Neutrophil (primary cell): ENCODE data around the gene CHMP4A.

Source experiments
- H3K27ac ChIP-seq: fragments of 200-600 bp; sonication (generic); 2 replicates; pipeline ENCODE4 v1.5.1; 2016; ENCODE audit warnings: mild to moderate bottlenecking, moderate library complexity
- H3K27me3 ChIP-seq: fragments of 200-600 bp; sonication (generic); 2 replicates; pipeline ENCODE4 v1.6.0; 2016; ENCODE audit warnings: mild to moderate bottlenecking
- H3K36me3 ChIP-seq: fragments of 200-600 bp; sonication (generic); 2 replicates; pipeline ENCODE4 v1.5.1; 2017
- H3K4me1 ChIP-seq, 2 experiments: fragments of 200-600 bp in 1 of 2; sonication (generic) in 1 of 2; 1 replicate in 1 of 2; 2 replicates in 1 of 2; pipeline versions ENCODE4 v1.5.1 to v1.6.1; 2013 to 2016; ENCODE audit warnings: low read depth in 1 of 2, low read length in 1 of 2, mild to moderate bottlenecking in 1 of 2, moderate library complexity in 1 of 2; ENCODE audit not compliant: control insufficient read depth in 1 of 2, insufficient read depth in 1 of 2
- H3K4me3 ChIP-seq, 2 experiments: fragments of 200-600 bp in 1 of 2; sonication (generic) in 1 of 2; 1 replicate in 1 of 2; 2 replicates in 1 of 2; pipeline ENCODE4 v1.5.1; 2013 to 2016; ENCODE audit warnings: low read depth in 1 of 2, low read length in 1 of 2, mild to moderate bottlenecking in 1 of 2, moderate library complexity in 1 of 2
- H3K9me3 ChIP-seq: fragments of 200-600 bp; sonication (generic); 2 replicates; pipeline ENCODE4 v1.5.1; 2016
- TF ChIP-seq, protein P1 (sequence below): fragments of 200-600 bp; sonication (generic); IDR thresholded peaks from 2 replicates; pipeline ENCODE4 v1.5.1; 2016; ENCODE audit warnings: antibody characterized with exemption

Gene CHMP4A

DNA sequence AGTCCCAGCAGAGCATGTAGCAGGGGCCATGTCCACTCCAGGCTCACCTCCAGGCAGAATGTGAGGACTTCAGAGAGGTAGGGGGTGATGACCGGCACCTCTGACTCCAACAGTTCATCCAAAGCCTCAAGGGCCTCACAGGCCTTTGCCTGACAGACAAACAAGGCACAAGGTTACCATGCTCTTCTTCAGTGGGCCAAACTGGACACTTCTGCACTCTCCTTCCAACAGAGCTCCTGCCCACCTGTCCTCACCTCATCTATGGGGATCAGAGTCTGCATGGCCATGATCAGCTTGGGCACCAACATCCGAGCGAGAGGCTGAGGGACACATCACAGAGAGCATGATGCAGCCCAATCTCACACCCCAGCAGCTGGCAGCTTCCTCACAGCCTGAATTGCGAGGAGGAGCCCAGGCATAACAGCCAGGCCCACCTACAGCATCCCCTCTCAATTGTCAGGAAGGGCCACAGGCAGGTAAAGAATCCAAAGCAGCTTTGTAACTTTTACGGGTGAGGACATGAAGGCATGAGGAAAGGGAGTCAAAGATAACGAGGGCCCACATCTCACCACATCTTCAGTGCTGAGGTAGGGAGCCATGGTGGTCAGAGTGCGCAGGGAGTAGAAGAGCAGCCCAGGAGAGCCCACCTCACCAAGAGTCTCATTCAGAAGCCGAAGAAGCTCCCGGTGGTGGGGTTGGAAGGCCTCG lies 26.3 kb downstream of the CHMP4A start:
- no peaks in the 10 kb centered on the region for H3K9me3 ChIP-seq
- TF ChIP-seq, protein P1, sequence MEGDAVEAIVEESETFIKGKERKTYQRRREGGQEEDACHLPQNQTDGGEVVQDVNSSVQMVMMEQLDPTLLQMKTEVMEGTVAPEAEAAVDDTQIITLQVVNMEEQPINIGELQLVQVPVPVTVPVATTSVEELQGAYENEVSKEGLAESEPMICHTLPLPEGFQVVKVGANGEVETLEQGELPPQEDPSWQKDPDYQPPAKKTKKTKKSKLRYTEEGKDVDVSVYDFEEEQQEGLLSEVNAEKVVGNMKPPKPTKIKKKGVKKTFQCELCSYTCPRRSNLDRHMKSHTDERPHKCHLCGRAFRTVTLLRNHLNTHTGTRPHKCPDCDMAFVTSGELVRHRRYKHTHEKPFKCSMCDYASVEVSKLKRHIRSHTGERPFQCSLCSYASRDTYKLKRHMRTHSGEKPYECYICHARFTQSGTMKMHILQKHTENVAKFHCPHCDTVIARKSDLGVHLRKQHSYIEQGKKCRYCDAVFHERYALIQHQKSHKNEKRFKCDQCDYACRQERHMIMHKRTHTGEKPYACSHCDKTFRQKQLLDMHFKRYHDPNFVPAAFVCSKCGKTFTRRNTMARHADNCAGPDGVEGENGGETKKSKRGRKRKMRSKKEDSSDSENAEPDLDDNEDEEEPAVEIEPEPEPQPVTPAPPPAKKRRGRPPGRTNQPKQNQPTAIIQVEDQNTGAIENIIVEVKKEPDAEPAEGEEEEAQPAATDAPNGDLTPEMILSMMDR: no peak
- H3K27me3 ChIP-seq: no peaks in the 10 kb centered on the region
- H3K36me3 ChIP-seq: peaks cover 50% of the 10 kb centered on the region
- peaks cover 15 to 16% of the 10 kb centered on the region in 2 experiments for H3K4me1 ChIP-seq
- no peak overlapping the region for H3K4me3 ChIP-seq
- H3K27ac ChIP-seq: no peak overlapping the region

DNA sequence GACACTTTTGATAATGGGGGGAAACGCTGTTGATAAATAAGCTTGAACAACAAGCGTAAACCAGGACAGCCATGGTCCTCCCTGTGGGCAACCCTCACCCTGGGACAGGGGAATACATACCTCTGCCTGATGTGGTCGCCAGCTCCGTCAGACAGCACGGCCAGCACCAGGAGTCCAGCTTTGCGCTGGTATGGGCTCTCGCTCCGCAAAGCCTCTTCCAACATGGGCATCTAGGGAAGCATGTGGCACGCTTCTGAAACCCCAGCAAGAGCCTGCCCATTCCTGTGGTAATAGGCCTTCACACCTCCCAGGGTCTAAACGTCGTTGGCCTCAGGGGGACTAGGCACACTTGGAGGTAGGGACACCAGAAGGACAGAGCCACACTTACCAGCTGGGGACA lies 27.5 kb downstream of the CHMP4A start:
- Histone ChIP-seq H3K36me3 (peaks cover 59% of the 10 kb centered on the region), H3K27ac (no peak overlapping the region), H3K9me3 (no peaks in the 10 kb centered on the region), H3K4me3 (no peak overlapping the region), H3K4me1 (peaks cover 15 to 16% of the 10 kb centered on the region in 2 experiments), H3K27me3 (no peaks in the 10 kb centered on the region)
- TF ChIP-seq, protein P1: no peak

DNA sequence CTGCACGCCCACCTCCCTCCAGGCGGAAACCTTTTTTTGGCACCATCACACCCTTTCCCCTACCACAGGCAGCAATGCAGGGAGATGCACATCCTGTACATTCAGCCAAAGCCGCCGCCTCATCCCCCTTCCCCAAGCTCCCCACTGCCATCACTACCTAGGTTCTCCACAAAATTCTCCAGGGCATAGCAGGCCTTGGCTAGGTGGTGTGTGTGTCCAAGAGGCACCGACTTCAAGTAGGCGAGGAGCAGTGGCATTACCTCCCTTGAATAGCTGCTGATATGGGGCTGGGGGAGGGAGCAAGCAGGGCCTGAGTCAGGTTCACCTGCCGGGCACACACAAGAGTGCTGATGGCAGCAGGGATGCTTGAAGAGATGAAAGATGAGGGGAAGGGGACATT lies 28.3 kb downstream of the CHMP4A start:
- Histone ChIP-seq H3K36me3 (peaks cover 62% of the 10 kb centered on the region), H3K27me3 (no peaks in the 10 kb centered on the region), H3K4me1 (peaks cover 15 to 16% of the 10 kb centered on the region in 2 experiments), H3K9me3 (no peaks in the 10 kb centered on the region), H3K27ac (no peak overlapping the region), H3K4me3 (no peak overlapping the region)
- TF ChIP-seq, protein P1: no peak

DNA sequence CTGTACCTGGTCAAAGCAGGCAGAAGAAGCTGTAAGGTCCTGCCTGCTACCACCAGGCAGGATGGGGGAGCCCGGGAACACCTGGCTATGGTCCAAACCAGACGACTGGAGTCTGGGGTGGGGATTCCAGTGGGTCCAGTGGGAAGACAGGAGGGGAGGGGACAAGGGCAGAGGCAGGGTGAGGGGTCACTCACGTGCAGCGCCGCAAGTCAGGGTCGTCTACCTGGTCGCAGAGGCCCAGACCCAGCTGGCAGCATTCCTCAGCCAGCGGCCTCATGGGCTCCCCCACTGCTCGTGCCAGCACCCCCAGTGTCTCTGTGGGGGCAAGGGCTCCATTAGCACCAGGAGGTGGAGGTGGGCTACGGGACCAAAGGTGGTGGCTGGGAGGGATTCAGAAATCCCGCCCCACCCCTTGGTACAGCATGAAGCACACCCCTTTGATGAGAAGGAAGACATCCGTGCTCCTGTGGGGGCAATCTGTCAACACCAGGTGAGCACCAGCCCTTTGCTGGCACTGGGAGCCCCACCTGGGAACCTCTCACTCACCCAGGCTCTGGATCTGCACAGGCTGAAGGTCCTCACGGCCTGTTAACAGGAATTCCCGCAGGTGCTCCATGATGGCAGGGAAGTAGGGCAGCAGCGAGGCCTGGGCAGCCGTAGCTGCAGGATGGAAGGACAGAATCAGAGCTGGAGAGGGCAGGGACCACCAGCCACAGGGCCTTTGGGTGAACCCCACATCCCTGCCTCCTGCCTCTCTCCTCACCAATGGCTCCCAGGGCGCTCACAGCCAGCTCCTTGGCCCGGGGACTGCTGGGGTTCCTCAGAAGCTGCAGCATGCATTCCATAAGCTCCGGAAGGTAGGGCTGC lies 29.0 kb downstream of the CHMP4A start:
- Histone ChIP-seq H3K9me3 (no peaks in the 10 kb centered on the region), H3K4me3 (no peak overlapping the region), H3K27me3 (no peaks in the 10 kb centered on the region), H3K27ac (no peak overlapping the region), H3K36me3 (peaks cover 68% of the 10 kb centered on the region), H3K4me1 (peaks cover 15% of the 10 kb centered on the region in 2 experiments)
- TF ChIP-seq, protein P1: no peak

DNA sequence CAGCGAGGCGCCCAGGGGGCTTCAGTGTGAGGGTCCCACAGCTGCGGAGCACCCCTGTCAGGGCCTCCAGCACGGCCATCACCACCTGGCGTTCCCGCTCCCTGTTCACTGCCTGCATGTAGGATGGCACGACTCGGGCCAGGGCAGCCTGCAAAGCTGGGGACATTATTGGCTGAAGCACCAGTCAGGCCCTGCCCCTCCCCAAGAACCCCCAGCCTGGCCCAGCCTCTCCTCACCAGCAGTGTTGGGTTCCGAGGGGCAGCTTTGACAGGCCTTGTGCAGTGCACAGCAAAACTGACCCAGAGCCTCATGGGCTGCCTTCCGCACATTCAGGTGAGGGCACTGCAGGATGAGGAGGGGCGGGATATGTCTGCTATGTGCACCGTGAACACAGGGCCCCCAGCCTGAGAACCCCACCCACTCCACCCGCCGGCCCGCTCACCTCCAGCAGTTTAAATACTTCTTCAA lies 30.2 kb downstream of the CHMP4A start:
- Histone ChIP-seq H3K4me3 (no peak overlapping the region), H3K36me3 (peaks cover 81% of the 10 kb centered on the region), H3K9me3 (no peaks in the 10 kb centered on the region), H3K4me1 (peaks cover 2 to 4% of the 10 kb centered on the region in 2 experiments), H3K27me3 (no peaks in the 10 kb centered on the region), H3K27ac (no peak overlapping the region)
- TF ChIP-seq, protein P1: no peak
